ENCODE results near the gene PRELID3B.
A peak's percentile ranks its signal among the peaks of the same experiment; 100 is the strongest.

Gene PRELID3B

DNA sequence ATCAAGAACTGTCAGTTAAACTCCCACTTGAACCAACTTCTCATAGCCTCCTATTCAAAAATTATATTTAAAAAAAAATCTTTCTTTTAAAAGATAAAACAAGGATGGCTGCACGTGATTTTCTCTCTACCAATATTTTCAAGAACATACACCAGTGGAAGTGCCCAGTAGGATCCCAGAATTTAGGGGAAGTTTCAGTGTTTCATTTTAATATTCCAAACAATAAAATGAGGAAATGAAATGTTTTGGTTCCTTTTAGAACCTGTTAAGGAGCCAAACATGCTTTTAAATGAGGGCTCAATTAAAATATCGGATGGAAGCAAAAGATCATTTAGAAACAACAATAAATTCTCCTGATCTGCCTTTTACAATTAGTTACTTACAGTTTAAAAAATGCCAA, 26.4 kb upstream of the PRELID3B start:
- no peak for DNase-seq (ENCODE audit: low read depth)
- TF ChIP-seq, protein P1, sequence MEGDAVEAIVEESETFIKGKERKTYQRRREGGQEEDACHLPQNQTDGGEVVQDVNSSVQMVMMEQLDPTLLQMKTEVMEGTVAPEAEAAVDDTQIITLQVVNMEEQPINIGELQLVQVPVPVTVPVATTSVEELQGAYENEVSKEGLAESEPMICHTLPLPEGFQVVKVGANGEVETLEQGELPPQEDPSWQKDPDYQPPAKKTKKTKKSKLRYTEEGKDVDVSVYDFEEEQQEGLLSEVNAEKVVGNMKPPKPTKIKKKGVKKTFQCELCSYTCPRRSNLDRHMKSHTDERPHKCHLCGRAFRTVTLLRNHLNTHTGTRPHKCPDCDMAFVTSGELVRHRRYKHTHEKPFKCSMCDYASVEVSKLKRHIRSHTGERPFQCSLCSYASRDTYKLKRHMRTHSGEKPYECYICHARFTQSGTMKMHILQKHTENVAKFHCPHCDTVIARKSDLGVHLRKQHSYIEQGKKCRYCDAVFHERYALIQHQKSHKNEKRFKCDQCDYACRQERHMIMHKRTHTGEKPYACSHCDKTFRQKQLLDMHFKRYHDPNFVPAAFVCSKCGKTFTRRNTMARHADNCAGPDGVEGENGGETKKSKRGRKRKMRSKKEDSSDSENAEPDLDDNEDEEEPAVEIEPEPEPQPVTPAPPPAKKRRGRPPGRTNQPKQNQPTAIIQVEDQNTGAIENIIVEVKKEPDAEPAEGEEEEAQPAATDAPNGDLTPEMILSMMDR (IDR thresholded peaks at IDR 0.05; ENCODE audit: insufficient read depth, low read depth, low read length, missing control alignments) = no peak
- no peak overlapping the region for H3K4me3 ChIP-seq (ENCODE audit: low read depth, low read length)

DNA sequence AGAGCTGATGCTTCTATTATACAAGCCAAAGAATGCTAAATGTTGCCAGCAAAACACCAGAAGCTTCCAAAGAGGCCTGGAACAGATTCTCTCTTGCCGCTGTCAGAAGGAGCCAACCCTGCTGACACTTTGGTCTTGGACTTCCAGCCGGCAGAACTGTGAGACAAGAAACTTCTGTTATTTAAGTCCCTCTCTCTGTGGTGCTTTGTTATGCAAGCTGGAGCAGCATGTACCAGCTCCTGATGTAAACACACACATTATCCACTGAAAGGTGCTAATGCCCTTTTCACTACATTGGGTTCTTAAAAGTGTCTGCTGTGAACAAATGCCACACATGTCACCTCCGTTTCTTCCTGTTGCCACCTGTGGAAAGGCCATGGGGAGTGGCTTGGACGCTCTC, 25.9 kb upstream of the PRELID3B start:
- TF ChIP-seq, protein P1 (IDR thresholded peaks at IDR 0.05; ENCODE audit: insufficient read depth, low read depth, low read length, missing control alignments) = no peak

DNA sequence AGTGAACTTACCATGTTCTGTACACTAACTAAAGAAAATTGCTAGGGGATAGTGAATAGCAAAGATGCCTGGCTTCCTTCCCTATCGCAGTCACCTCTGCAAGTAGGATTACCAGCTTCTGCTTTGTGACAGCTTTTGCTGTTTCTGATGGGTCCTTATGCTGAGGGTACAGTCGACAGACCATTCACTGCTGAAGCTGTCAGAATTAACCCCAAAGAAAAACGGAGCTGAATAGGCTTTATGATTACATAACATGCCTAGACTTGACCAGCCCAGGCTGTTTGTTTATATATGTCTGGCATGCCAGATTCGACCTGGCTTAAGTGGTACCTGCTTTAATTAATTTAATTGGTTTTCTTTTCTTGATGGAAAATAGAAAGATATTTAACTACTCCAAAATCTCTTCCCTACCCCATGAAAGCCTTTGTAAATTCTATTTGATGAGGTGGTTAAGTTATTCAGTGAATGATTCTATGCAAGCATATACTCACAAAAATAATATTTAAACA, 21.7 kb upstream of the PRELID3B start:
- DNase-seq (ENCODE audit: low read depth) = no peak
- TF ChIP-seq, protein P1 (IDR thresholded peaks at IDR 0.05; ENCODE audit: insufficient read depth, low read depth, low read length, missing control alignments) = no peak
- H3K4me3 ChIP-seq (ENCODE audit: low read depth, low read length) = no peak overlapping the region

More for the DNA sequence above, 25.9 kb upstream of the PRELID3B start:
- DNase-seq (ENCODE audit: low read depth) = no peak
- no peak overlapping the region for H3K4me3 ChIP-seq (ENCODE audit: low read depth, low read length)

DNA sequence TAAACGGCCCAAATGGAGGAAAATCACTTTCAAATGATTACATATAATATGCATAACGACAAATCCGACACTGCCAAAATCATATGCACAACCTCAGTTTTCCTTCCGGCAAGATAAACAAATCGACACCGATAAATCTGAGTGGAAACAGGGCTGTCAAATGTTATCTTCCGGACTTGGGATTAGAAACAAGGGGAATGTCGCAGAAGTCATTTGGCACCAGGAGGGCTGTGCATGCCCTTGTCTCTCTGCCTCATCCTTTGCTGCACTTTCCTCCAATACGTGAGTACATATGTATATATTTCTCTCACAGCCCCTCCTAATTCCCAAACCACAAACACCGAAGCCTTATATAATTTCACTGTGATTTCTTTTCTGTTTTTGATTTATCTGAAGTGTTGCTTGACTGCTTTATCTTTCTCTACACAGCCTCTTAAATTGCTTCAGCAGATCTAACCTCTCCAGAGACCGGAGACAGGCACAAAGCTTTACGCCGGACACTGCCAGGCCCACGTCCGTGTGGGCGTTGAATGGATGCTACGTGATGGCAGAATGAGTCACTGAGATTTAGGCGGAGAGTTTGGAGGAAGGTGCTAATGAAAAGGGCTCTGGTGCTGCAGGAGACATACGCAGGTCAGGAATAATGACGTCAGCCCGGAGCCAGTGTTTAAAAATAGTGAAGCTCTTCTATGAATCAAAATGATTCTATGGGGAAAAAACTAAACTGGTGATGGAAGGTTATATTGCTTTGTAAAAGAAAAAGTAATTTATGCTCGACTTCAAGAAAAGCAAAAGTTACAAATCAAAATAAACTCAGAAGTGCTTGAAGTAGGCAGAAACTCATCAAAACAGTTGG, 21.0 kb upstream of the PRELID3B start:
- DNase-seq (ENCODE audit: low read depth) = no peak
- no peak overlapping the region for H3K4me3 ChIP-seq (ENCODE audit: low read depth, low read length)
- TF ChIP-seq, protein P1 (IDR thresholded peaks at IDR 0.05; ENCODE audit: insufficient read depth, low read depth, low read length, missing control alignments) = no peak

DNA sequence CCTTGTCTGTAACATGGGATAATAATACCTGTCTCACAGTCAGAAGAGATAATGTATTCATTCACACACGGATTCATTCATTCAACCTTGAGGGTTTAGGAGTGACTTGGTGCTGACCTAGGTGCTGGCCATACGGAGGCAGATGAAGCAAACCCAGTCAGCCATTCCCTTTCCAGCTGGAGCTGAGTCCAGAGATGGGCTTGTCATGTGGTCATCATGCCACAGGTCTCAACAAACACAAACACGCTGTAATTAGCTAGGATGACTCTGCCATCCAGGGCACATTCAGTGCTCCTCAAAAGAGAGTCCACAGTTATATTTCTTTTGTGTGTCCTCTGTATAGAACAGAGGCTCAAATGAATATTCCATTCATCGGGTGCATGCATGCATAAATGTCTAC, 19.5 kb upstream of the PRELID3B start:
- no peak for DNase-seq (ENCODE audit: low read depth)
- TF ChIP-seq, protein P1 (IDR thresholded peaks at IDR 0.05; ENCODE audit: insufficient read depth, low read depth, low read length, missing control alignments) = no peak
- H3K4me3 ChIP-seq (ENCODE audit: low read depth, low read length) = no peak overlapping the region

DNA sequence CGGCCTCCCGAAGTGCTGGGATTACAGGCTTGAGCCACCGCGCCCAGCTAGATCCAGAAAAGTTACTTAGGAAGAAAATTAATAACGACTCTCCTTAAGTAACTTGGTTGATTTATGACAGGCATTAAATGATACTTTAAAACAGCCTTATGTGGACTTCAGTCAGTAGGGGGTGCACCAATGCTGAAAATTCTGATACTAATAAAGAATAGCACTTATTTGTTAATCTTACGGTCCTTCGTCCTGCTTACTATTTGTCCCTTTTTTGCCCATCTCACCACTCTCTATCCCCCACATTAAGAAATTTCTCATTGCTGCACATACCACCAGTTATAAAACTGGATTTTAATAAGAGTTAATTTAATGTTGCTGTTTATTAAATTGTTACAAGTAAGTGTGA, 12.7 kb upstream of the PRELID3B start:
- DNase-seq (ENCODE audit: low read depth) = peak; percentile 28
- TF ChIP-seq, protein P1 (IDR thresholded peaks at IDR 0.05; ENCODE audit: insufficient read depth, low read depth, low read length, missing control alignments) = peak; percentile 32
- H3K4me3 ChIP-seq (ENCODE audit: low read depth, low read length) = no peak overlapping the region

Data from GM12865 (cell line).